Mesendoderm (in vitro differentiated cells): Measurements from ENCODE around the gene S100A12.

ENCODE experiments used
- DNase-seq: peaks from one replicate; pipeline ENCODE4 v3.0.0; 2013
- H2AK5ac ChIP-seq: 2 replicates; pipeline ENCODE4 v1.6.1; 2013; ENCODE audit warnings: low read length, inconsistent platforms
- H2BK120ac ChIP-seq: 2 replicates; pipeline ENCODE4 v1.6.1; 2013; ENCODE audit warnings: low read depth, mild to moderate bottlenecking, low read length, moderate library complexity, mixed read lengths
- H2BK15ac ChIP-seq: replicated peaks from 2 replicates; pipeline ENCODE4 v1.6.1; 2013; ENCODE audit warnings: low read depth, mild to moderate bottlenecking, moderate library complexity
- H2BK5ac ChIP-seq: 2 replicates; pipeline ENCODE4 v1.6.1; 2013; ENCODE audit warnings: low read length, inconsistent platforms
- H3K18ac ChIP-seq: 2 replicates; pipeline ENCODE4 v1.6.1; 2013; ENCODE audit warnings: mild to moderate bottlenecking, low read length, mixed read lengths
- H3K23ac ChIP-seq: one replicate; pipeline ENCODE4 v1.6.1; 2013; ENCODE audit warnings: low read length
- H3K27ac ChIP-seq: 2 replicates; pipeline ENCODE4 v1.5.1; 2013; ENCODE audit warnings: low read depth, mild to moderate bottlenecking, inconsistent platforms, low read length, moderate library complexity
- H3K27me3 ChIP-seq: 2 replicates; pipeline ENCODE4 v1.6.1; 2013; ENCODE audit warnings: low read length, control low read depth, mild to moderate bottlenecking, inconsistent platforms; ENCODE audit not compliant: insufficient read depth, poor library complexity
- H3K36me3 ChIP-seq: 2 replicates; pipeline ENCODE4 v1.6.1; 2013; ENCODE audit warnings: low read length, inconsistent platforms; ENCODE audit not compliant: control insufficient read depth, insufficient read depth
- H3K4ac ChIP-seq: one replicate; pipeline ENCODE4 v1.6.1; 2013; ENCODE audit warnings: low read depth, mild to moderate bottlenecking, low read length, moderate library complexity
- H3K4me1 ChIP-seq: 2 replicates; pipeline ENCODE4 v1.6.1; 2013; ENCODE audit warnings: low read depth, low read length, inconsistent platforms; ENCODE audit not compliant: control insufficient read depth
- H3K4me2 ChIP-seq: 2 replicates; pipeline ENCODE4 v1.6.1; 2013; ENCODE audit warnings: low read length
- H3K4me3 ChIP-seq: 2 replicates; pipeline ENCODE4 v1.5.1; 2013; ENCODE audit warnings: mild to moderate bottlenecking, low read length
- H3K56ac ChIP-seq: one replicate; pipeline ENCODE4 v1.6.1; 2013; ENCODE audit warnings: low read length
- H3K79me1 ChIP-seq: 2 replicates; pipeline ENCODE4 v1.6.1; 2013; ENCODE audit warnings: low read length, inconsistent platforms
- H3K79me2 ChIP-seq: 2 replicates; pipeline ENCODE4 v1.6.1; 2013; ENCODE audit warnings: mild to moderate bottlenecking, low read length; ENCODE audit not compliant: control insufficient read depth, insufficient read depth
- H3K9ac ChIP-seq: 2 replicates; pipeline ENCODE4 v1.6.1; 2013; ENCODE audit warnings: low read length, inconsistent platforms
- H4K5ac ChIP-seq: one replicate; pipeline ENCODE4 v1.6.1; 2013; ENCODE audit warnings: low read length
- H4K8ac ChIP-seq: one replicate; pipeline ENCODE4 v1.6.1; 2013; ENCODE audit warnings: low read depth, mild to moderate bottlenecking, control low read depth, low read length, moderate library complexity
- WGBS: extraction: QIAGEN DNeasy Blood & Tissue Kit; methylation state at CpG from one replicate; pipeline ENCODE4 v1.1.7; 2013; ENCODE audit warnings: low lambda C conversion rate, missing lambda C conversion rate; ENCODE audit not compliant: insufficient coverage; ENCODE audit errors: extremely low coverage; 5-methylcytosine and 5-hydroxymethylcytosine counted together

Gene S100A12

DNA sequence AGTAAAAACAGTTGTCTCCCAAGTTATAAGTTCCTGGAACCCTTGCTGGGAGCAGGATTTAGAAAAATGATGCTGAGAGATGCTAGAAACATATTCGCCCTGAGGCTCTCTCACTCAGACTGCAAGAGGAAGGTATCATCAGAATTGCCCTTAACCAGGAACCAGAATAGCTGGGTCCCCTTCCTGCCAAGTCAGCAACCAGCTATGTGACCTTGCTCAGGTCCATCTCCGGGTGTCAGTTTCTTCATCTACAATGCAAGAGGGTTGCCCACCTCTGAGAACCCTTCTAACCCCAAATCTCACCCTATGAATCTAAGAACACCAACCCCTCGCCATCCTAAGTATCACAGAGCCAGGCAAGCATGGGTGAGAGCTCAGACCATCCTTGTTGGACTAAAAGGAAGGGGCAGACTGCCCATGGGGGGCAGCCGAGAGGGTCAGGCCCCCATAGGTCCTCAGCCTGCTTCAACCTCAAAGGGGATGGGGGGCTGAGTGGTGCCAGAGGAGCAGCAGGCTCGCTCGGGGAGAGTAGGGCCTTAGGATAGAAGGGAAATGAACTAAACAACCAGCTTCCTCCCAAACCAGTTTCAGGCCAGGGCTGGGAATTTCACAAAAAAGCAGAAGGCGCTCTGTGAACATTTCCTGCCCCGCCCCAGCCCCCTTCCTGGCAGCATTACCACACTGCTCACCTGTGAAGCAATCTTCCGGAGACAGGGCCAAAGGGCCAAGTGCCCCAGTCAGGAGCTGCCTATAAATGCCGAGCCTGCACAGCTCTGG, 18.2 kb downstream of the S100A12 start:
- H3K23ac ChIP-seq: no peak overlapping the region
- no CpG with 5 or more reads among the region's 10 CpGs for WGBS
- DNase-seq: no peak

DNA sequence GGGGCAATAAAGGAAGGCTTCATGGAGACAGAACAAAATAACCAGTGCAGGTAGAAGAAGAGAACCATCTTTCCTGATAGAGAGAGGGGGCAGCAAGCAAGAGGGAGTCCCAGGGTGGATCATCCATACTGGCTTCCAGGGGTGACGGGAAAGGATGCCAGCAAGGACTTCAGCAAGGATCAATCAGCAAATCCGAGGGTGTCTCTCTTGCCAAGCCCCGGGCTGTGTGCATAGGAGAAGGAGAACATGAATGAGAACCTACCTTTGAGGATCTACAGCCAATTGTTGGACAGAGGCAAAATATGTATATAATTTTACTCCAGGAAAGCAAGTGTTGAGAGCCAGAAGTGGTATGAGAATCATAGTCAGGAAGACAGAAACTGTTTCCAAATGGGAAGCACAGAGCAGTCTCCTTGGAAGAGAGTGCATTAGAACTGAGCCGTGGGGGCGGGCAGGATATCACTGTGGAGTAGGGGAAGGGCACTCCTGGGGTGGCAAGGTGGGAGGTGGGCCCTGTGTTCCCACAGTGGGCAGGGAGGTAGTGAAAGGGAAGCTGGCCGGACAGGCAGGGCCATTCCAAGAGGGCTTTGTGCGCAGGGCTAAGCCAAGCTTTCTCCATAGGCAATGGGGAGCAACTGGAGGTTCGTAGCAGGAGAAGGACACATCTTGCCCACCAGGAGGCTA, 18.9 kb downstream of the S100A12 start:
- Histone ChIP-seq H3K56ac (peak overlapping the region; percentile 11), H4K8ac (no peak overlapping the region), H3K23ac (no peak overlapping the region), H3K4me1 (no peaks in the 10 kb centered on the region), H2AK5ac (no peak overlapping the region), H3K9ac (no peak overlapping the region), H2BK5ac (no peak overlapping the region), H3K79me2 (no peaks in the 10 kb centered on the region), H3K4me3 (no peak overlapping the region), H3K79me1 (no peaks in the 10 kb centered on the region), H2BK15ac (no peak overlapping the region), H3K27me3 (no peaks in the 10 kb centered on the region), H3K27ac (no peak overlapping the region), H2BK120ac (no peak overlapping the region), H3K18ac (no peak overlapping the region), H3K36me3 (no peaks in the 10 kb centered on the region), H3K4me2 (no peak overlapping the region), H4K5ac (no peak overlapping the region), H3K4ac (no peak overlapping the region)
- WGBS: no CpG with 5 or more reads among the region's 8 CpGs
- DNase-seq: no peak

More for the DNA sequence above, 18.2 kb downstream of the S100A12 start:
- Histone ChIP-seq H3K18ac (no peak overlapping the region), H2AK5ac (no peak overlapping the region), H3K9ac (no peak overlapping the region), H3K4me1 (no peaks in the 10 kb centered on the region), H3K4me2 (no peak overlapping the region), H3K27ac (no peak overlapping the region), H3K4ac (no peak overlapping the region), H3K27me3 (no peaks in the 10 kb centered on the region), H2BK15ac (no peak overlapping the region), H2BK120ac (no peak overlapping the region), H2BK5ac (no peak overlapping the region), H4K5ac (no peak overlapping the region), H3K36me3 (no peaks in the 10 kb centered on the region), H3K79me1 (no peaks in the 10 kb centered on the region), H3K4me3 (no peak overlapping the region), H4K8ac (no peak overlapping the region), H3K79me2 (no peaks in the 10 kb centered on the region), H3K56ac (no peak overlapping the region)

DNA sequence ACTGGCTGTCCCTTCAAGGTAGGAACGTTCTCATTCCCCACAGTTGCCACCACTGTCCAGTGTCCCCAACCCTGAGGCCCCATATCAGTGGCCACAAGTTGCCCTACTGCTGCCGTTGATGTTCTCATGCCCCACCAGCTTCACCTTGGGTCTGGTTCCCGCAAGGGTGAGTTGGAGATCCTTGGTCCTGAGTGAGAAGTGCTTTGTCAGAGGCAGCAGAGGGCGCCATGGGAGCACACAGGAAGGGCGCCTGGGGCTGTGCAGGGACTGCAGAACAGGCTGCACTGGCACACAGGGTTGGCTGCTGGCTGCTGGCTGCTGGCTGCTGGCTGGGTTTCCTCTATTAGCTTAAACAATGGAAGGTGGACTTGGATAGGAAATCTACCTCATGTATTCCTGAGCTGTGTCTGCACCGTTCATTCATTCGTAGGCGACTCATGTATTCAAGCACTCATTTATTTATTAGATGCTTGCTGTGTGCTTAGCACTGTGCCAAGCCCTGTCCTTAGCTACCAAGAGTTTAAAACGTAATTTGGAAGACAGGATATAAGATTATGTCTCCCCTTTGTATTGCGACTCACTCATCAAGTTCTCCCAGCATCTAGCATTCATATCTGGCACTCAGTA, 19.9 kb downstream of the S100A12 start:
- Histone ChIP-seq H3K4ac (no peak overlapping the region), H3K4me1 (no peaks in the 10 kb centered on the region), H3K36me3 (no peaks in the 10 kb centered on the region), H3K79me1 (no peaks in the 10 kb centered on the region), H3K27ac (no peak overlapping the region), H2BK15ac (no peak overlapping the region), H4K8ac (no peak overlapping the region), H3K18ac (no peak overlapping the region), H3K4me3 (no peak overlapping the region), H3K27me3 (no peaks in the 10 kb centered on the region), H3K4me2 (no peak overlapping the region), H3K23ac (no peak overlapping the region), H2BK120ac (no peak overlapping the region), H3K56ac (no peak overlapping the region), H4K5ac (no peak overlapping the region), H2BK5ac (no peak overlapping the region), H3K9ac (no peak overlapping the region), H3K79me2 (no peaks in the 10 kb centered on the region), H2AK5ac (no peak overlapping the region)
- no CpG with 5 or more reads among the region's 10 CpGs for WGBS
- DNase-seq: peak; percentile 90

DNA sequence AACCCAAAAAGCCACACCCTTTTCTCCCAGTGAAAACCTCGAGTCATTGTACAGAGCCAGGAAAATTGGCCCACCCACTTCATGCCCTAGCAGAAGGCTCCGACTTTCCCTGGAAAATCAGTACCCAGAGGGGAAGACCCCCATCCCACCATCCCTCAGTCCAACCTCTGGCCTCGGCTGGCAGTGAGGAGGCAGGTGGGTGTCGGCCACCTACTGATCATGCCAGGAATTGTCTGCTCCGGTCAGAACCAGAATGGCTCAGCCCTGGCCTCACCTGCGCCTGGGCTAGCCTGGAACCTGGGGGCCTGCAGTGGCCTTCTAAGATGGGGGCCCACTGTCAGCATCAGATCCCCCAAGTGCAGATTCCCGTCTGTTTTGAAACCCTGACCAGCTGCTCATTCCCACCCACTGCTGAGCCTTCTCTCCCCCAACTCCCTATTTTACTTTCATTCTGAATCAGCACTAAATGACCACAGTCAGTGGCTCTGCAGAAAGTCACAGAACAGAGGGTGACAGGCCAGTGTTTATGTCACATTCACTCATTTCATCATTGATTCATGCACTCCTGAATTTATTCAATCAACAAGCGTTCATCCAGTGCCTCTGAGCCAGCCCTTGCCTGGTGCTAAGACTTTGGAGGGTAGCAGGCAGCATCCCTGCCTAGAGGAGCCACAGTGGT, 20.8 kb downstream of the S100A12 start:
- H3K23ac ChIP-seq: no peak overlapping the region
- H3K79me2 ChIP-seq: no peaks in the 10 kb centered on the region
- no peak overlapping the region for H2BK15ac ChIP-seq
- no peak overlapping the region for H3K27ac ChIP-seq
- H2AK5ac ChIP-seq: no peak overlapping the region
- WGBS: no CpG with 5 or more reads among the region's 8 CpGs
- H3K18ac ChIP-seq: no peak overlapping the region
- H2BK5ac ChIP-seq: no peak overlapping the region
- no peak overlapping the region for H3K56ac ChIP-seq
- no peak overlapping the region for H3K4me2 ChIP-seq
- H4K5ac ChIP-seq: no peak overlapping the region
- H3K4me1 ChIP-seq: no peaks in the 10 kb centered on the region
- H3K4me3 ChIP-seq: no peak overlapping the region
- DNase-seq: no peak
- H3K27me3 ChIP-seq: no peaks in the 10 kb centered on the region
- H3K36me3 ChIP-seq: no peaks in the 10 kb centered on the region
- no peak overlapping the region for H3K4ac ChIP-seq
- H3K9ac ChIP-seq: no peak overlapping the region
- no peak overlapping the region for H4K8ac ChIP-seq
- H3K79me1 ChIP-seq: no peaks in the 10 kb centered on the region
- H2BK120ac ChIP-seq: no peak overlapping the region

DNA sequence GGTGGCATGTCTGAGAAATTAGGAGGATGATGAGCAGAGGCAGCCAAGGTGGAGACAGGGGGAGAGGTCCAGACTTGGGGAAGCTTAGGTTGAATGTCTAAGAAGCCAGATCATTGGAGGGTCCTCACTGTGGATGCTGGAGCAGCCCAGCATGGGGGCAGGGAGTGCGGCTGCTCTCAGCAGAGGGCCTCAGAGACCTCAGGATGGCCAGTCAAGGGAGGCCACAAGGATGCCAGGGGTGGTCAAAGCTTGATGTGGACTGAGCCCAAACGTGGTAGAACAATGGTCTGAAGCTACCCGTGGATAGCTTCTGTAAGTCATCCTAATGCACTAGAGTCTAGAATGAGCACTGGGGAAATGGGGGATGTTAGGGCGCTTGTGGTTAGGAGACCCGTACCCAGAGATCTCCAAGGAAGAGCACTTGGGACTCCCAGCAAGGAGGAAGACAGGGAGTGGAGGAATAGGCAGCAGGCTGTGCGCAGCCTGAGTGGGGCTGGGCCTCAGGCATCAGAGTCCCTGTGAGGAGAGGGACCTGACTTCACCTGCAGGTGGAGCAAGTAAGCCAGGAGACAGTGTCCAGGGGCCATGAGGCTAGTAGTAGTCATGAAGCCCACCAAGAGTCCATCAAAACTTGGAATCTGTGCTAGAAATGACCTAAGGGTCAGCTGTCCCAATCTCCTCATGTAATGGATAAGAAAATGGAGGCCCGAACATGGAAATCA, 22.0 kb downstream of the S100A12 start:
- H3K27ac ChIP-seq: no peak overlapping the region
- H4K5ac ChIP-seq: no peak overlapping the region
- H3K4me1 ChIP-seq: no peaks in the 10 kb centered on the region
- H3K18ac ChIP-seq: no peak overlapping the region
- no peak overlapping the region for H2BK15ac ChIP-seq
- no peak overlapping the region for H3K9ac ChIP-seq
- no peaks in the 10 kb centered on the region for H3K79me1 ChIP-seq
- no peaks in the 10 kb centered on the region for H3K79me2 ChIP-seq
- no peak overlapping the region for H2AK5ac ChIP-seq
- no peaks in the 10 kb centered on the region for H3K36me3 ChIP-seq
- WGBS: no CpG with 5 or more reads among the region's 7 CpGs
- H4K8ac ChIP-seq: no peak overlapping the region
- H3K4me3 ChIP-seq: no peak overlapping the region
- H3K4ac ChIP-seq: no peak overlapping the region
- H2BK5ac ChIP-seq: no peak overlapping the region
- H3K27me3 ChIP-seq: no peaks in the 10 kb centered on the region
- no peak overlapping the region for H2BK120ac ChIP-seq
- H3K56ac ChIP-seq: peak overlapping the region; percentile 22
- no peak overlapping the region for H3K4me2 ChIP-seq
- peak; percentile 61 for DNase-seq
- H3K23ac ChIP-seq: no peak overlapping the region
